ENCODE measurements around the gene ANKRD28.
"Not testable (repeated sequence)": the region's sequence is repeated elsewhere in the genome, so short reads cannot be mapped to it uniquely, and the experiment has no call there.

Gene ANKRD28

DNA sequence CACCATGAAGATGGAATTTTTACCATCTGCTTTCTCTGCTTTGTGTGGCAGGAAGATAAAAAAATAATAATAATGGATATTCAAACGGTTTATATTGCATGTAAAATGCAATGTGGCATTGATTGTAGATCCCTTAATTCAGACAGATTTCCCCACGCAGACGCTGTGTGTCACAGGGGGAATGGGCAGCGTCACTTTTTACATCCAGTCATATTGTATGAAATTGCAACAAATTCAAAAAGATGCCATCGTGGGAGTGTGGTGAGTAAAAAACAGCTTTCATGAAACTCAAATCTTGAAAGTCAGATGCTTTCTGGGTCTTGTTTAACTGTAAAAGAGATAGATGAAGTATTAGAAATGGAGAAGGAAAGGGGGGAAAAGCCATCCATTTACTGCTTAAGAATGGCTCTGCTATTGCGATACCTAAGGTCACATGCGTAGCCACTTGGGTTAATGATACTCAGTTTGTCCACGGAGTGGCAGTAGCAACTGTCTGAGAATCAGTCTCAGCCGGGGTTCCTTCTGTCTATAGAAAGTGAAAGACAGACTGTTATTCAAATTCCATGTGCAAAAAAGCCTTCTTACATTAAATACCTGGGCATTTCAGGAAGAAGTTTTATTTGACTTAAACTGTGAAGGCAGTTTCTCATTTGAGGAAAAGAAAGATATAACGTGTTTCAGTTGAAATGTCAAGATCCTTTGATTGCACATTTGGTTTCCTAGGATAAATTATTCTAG lies 167.8 kb downstream of the ANKRD28 start:
- peak; percentile 79 for DNase-seq (ENCODE audit: low read depth)
- in situ Hi-C loops (cut with HindIII; ENCODE audit: low sequenced_read_pairs): loop anchor here (25.0 kb wide), 1 partner anchor 607 kb away; no protein-coding TSS in a partner anchor
- H3K4me3 ChIP-seq (ENCODE audit: low read depth, low read length): no peak overlapping the region
- peak; percentile 71 for TF ChIP-seq CTCF (IDR thresholded peaks at IDR 0.05; ENCODE audit: low read depth, low read length, missing control alignments)

GRCh38 chr3:15628967-15629366 lies 168.8 kb downstream of the ANKRD28 start:
- no peak overlapping the region for H3K4me3 ChIP-seq (ENCODE audit: low read depth, low read length)
- no peak for TF ChIP-seq CTCF (IDR thresholded peaks at IDR 0.05; ENCODE audit: low read depth, low read length, missing control alignments)
- no peak for DNase-seq (ENCODE audit: low read depth)
- in situ Hi-C loops (cut with HindIII; ENCODE audit: low sequenced_read_pairs): loop anchor here (25.0 kb wide), 1 partner anchor 608 kb away; no protein-coding TSS in a partner anchor

- no peak overlapping the region for H3K4me3 ChIP-seq (ENCODE audit: low read depth, low read length)
- DNase-seq (ENCODE audit: low read depth): no peak
- no peak for TF ChIP-seq CTCF (IDR thresholded peaks at IDR 0.05; ENCODE audit: low read depth, low read length, missing control alignments)
- in situ Hi-C loops (cut with HindIII; ENCODE audit: low sequenced_read_pairs): no loop called here
Measured at GRCh38 chr3:15623535-15624440, 174.0 kb downstream of the ANKRD28 start.

- in situ Hi-C loops (cut with HindIII; ENCODE audit: low sequenced_read_pairs); H3K4me3 ChIP-seq (ENCODE audit: low read depth, low read length); DNase-seq (ENCODE audit: low read depth): not testable (repeated sequence)
Measured at GRCh38 chr3:15619659-15620464, 177.9 kb downstream of the ANKRD28 start.

Measured in astrocyte of the cerebellum (primary cell).